ENCODE measurements around the gene KLHL29. TPM values are rescaled to one million over a fixed set of nuclear protein-coding genes. Genes with fewer than 3 reads are reported as not detected.

The KLHL29 gene
- polyA plus RNA-seq, 1 donor = 11.9 TPM

DNA sequence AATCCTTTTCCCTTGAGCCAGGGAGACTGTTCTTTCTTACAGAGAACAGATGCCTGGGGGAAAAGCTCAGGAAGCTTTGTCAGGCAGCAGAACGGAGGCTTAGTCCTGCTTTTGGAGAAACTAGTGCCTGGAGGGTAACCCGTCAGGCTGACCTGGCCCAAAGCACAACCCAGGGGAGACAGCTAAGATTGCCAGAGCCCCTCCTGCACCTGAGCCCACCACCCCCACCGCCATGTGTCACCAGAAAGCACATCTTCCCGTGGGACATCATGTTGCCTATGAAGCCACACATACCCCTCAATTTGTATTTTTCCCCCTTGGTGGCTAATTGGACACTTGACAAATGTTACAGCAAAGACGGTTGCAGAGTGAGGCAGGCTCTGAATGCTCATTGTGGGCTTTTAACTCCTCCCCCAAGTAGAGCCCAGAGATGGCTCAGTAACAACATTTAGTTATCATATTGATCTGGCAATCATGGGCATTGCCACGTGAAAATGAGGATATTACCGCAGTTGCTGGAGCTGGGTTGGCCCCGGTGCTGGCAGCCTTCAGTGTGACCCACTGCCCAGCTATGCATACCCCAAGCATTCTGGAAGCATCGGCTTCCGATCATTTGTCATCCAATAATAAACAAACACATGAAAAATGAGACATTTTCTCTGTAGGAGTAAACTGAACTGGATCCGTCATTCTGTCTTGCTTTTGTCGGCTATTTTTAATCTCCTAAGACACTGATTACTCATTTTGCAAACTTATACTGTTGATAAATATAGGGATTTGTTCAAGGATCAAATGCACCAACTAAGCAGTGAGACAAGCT is 312.5 kb downstream of the KLHL29 start:
- no peak for DNase-seq

- DNase-seq = no peak
These were observed 313.2 kb downstream of the KLHL29 start for GRCh38 chr2:23698116-23698693.

- no peak for DNase-seq
These were observed 314.0 kb downstream of the KLHL29 start for GRCh38 chr2:23698721-23699579.

GRCh38 chr2:23699580-23699925 is 314.6 kb downstream of the KLHL29 start:
- no peak for DNase-seq

GRCh38 chr2:23700627-23701026 is 315.6 kb downstream of the KLHL29 start:
- DNase-seq = no peak

DNA sequence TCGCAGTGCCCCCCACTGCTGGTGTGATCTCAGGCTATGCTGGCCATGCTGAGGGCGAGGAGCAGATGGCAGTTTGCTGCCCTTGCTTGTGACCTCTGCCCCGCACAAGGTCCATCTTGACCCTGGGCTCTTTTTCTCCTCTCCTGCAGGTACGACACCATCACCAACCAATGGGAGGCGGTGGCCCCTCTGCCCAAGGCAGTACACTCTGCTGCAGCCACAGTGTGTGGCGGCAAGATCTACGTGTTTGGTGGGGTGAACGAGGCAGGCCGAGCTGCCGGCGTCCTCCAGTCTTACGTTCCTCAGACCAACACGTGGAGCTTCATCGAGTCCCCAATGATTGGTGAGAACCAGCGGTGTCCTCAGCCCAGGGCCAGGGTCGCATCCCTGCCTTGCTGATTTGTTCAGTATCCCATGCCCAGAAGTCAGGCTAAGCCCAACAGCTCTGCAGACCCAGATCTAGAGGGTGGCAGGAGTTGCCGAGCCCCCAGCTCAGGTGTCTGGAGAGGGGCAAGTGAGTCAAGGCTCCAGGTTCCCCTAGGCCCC is 318.1 kb downstream of the KLHL29 start:
- DNase-seq = no peak

- no peak for DNase-seq
These were observed 318.8 kb downstream of the KLHL29 start for GRCh38 chr2:23703583-23704385.

GRCh38 chr2:23705771-23706612 is 321.0 kb downstream of the KLHL29 start:
- DNase-seq = no peak

DNA sequence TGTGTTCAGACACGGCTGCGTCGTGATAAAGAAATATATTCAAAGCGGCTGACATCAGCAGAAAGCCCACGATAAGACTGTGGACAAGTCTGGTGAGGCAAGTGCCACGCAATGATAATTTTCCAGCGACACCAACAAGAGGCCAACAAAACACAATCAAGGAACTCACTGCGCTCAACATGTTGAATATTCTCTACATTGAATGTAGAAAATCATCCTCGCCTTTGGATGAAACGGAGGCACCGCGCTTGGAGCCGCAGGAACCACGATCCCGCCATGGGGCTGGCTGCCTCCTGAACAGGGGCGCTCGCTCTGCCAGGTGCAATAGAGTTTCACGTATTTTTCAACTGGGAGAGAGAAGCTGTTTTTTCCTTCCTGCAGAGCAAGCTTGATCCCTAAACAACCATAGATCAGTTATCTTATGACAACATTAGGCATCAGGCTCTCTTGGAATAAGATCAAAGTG is 321.7 kb downstream of the KLHL29 start:
- DNase-seq = no peak

DNA sequence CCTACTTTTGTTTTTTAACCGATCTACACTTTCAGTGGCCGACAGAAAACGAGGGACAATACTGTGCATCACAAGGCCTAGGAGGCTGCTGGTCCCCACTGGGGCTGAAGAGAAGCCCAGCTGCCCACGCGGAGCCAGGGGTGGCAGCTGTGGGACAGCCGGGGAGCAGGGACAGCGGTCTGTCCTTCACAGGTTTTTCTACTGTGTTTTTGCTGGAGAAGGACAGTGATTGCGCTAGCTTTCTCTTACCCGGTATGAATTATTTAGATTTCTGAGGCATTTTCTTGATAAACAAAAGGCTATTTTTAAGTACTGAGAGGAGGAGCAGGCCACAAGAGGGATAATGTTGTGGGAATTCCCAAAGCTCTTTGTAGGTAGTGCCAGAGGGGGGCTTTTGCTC is 322.1 kb downstream of the KLHL29 start:
- DNase-seq = no peak

GRCh38 chr2:23708771-23709170 is 323.8 kb downstream of the KLHL29 start:
- no peak for DNase-seq

DNA sequence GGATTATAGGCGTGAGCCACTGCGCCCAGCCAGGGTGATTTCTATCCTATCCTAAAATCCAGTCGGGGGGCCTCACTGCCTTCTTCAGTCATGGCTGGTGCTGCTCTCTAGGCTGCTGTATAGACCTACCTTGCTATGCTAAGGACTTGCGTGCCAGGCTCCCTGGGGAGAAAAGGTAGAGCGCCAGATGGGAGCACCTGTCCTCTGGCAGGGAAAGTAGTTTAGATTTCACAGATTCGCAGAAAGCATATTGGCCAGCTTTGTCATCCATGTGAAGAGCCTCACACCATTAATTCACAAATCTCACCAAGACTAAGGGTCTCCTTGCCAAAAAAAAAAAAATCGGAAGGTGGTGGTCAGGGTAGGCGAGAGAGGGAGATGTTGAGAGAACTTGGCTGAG is 324.3 kb downstream of the KLHL29 start:
- DNase-seq = no peak

- no peak for DNase-seq
These were observed 327.2 kb downstream of the KLHL29 start for GRCh38 chr2:23711979-23712755.

DNA sequence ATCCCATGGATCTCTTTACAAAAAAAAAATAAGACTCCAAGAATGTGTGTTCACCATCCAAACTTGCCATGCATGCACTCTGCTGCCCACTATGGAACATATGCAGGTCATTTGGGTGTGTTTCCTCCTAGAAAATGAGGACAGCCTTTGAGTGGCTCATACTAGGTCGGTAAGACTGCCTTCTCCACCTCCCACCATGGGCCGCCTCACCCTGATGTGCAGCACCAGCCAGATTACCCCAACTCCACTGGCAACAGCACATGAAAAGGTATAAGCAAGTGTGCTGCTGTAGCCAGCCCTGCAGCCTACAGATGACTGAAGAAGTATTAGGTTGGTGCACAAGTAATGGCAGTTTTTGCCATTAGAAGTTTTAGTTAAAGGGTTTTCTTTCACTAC is 327.8 kb downstream of the KLHL29 start:
- DNase-seq = no peak

DNA sequence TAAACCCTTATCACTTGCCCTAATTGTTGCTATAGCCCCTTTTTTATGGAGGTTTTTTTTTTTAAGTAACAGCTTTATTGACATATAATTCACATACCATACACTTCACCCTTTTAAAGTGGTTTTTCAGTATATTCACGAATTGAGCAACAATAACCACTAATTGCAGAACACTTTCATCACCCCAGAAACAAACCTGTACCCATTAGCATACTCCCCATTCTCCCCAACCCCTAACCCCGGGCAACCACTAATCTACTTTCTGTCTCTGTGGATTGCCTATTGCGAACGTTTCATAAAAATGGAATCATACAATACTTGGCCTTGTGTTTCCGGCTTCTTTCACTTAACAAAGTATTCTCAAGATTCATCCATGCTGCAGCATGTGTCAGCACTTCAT is 328.4 kb downstream of the KLHL29 start:
- DNase-seq = no peak

GRCh38 chr2:23718931-23719700 is 334.1 kb downstream of the KLHL29 start:
- DNase-seq = no peak

GRCh38 chr2:23719716-23720115 is 334.7 kb downstream of the KLHL29 start:
- no peak for DNase-seq

- DNase-seq = no peak
These were observed 335.9 kb downstream of the KLHL29 start for GRCh38 chr2:23720705-23721453.
